Measurements from ENCODE around the gene TTLL8.

TTLL8 gene

GRCh38 chr22:50076646-50077535, 18.8 kb upstream of the TTLL8 start:
- no peak overlapping the region for H3K4me3 ChIP-seq (ENCODE audit: low read length)

DNA sequence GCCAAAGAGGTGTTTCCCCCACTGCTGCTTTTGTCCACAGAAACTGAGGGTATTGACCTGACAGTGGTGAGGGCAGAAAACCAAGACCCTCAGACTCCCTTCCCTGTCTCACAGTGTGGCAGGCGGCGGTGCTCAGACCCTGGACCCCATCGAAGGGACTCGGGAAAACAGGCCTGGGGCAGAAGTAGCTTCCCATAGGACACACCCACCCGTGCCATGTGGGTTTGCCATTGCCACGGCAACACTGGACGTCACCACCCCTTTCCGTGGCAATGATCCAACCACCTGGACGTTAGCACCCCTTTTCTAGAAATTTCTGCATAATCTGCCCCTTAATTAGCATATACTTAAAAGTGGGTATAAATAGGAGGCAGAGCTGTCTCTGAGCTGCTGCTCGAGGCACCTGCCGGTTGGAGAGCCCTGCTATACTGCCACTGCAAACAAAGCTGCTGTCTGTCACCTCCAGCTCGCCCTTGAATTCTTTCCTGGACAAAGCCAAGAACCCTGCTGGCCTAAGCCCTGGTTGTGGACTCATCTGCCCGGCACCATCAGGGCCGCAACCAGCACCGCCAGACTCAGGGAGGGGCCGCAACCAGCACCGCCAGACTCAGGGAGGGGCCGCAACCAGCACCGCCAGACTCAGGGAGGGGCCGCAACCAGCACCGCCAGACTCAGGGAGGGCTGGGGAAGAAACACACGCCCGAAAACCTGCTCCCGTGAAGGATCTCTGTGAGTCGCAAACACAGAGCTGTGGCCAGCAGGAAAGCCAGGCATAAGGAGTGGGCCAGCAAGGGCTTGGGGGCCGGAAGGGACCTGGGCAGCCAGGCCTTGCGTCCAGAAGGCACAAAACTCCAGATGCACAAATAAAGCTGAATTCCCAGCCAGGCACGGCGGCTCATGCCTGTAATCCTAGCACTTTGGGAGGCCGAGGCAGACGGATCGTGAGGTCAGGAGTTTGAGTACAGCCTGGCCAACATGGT, 16.7 kb upstream of the TTLL8 start:
- TF ChIP-seq ZNF274 (IDR thresholded peaks at IDR 0.05; ENCODE audit: low read depth, low read length): no peak

More at GRCh38 chr22:50076646-50077535, 18.8 kb upstream of the TTLL8 start:
- TF ChIP-seq ZNF274 (IDR thresholded peaks at IDR 0.05; ENCODE audit: low read depth, low read length): no peak

DNA sequence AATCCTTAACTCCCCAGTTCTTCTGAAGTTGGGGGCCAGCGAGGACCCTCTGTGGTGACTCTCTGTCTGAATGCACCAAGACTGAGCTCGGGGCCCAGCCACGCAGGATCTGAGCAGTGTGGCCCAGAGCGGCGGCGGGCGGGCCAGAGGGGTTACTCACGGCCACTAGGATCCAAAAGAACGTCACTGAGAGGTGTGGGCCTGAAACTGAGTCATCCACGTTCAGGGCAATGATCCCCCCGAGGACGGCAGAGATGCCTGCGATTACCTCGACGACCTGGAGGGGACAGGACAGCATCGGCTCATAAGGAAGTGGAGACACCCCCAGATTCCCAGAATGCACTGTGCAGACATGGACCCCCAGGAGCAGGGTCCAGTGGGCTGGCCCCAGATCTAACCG, 16.0 kb upstream of the TTLL8 start:
- no peak for TF ChIP-seq ZNF274 (IDR thresholded peaks at IDR 0.05; ENCODE audit: low read depth, low read length)
- H3K4me3 ChIP-seq (ENCODE audit: low read length): no peak overlapping the region

More for the DNA sequence above, 16.7 kb upstream of the TTLL8 start:
- no peak overlapping the region for H3K4me3 ChIP-seq (ENCODE audit: low read length)

GRCh38 chr22:50072714-50073538, 14.8 kb upstream of the TTLL8 start:
- no peak for TF ChIP-seq ZNF274 (IDR thresholded peaks at IDR 0.05; ENCODE audit: low read depth, low read length)
- no peak overlapping the region for H3K4me3 ChIP-seq (ENCODE audit: low read length)

DNA sequence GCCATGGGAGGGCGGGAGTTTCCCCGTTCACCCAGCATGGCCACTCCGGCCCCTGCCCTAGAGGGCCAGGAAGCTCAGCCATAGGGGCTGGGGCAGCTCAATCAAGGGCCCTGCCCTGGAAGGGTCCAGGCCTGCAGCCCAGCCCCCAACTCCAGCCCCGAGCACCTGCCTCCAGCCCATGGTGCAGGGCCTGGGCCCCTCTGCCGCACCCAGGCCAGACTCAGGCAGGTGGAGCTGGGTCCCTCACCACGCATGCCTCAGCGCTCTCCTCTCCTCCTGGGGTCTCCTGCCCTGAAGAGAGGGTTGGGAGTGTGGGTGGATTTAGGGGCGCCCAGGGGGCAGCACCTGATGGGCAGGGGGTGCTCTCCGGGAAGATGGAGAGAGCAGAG, 14.1 kb upstream of the TTLL8 start:
- TF ChIP-seq ZNF274 (IDR thresholded peaks at IDR 0.05; ENCODE audit: low read depth, low read length): no peak
- no peak overlapping the region for H3K4me3 ChIP-seq (ENCODE audit: low read length)

GRCh38 chr22:50071432-50072166, 13.5 kb upstream of the TTLL8 start:
- H3K4me3 ChIP-seq (ENCODE audit: low read length): no peak overlapping the region
- TF ChIP-seq ZNF274 (IDR thresholded peaks at IDR 0.05; ENCODE audit: low read depth, low read length): no peak

- TF ChIP-seq ZNF274 (IDR thresholded peaks at IDR 0.05; ENCODE audit: low read depth, low read length): no peak
- H3K4me3 ChIP-seq (ENCODE audit: low read length): no peak overlapping the region
Measured at GRCh38 chr22:50070366-50070765, 12.3 kb upstream of the TTLL8 start.

- TF ChIP-seq ZNF274 (IDR thresholded peaks at IDR 0.05; ENCODE audit: low read depth, low read length): no peak
Measured at GRCh38 chr22:50068096-50068495, 10.0 kb upstream of the TTLL8 start.

GRCh38 chr22:50067244-50067643, 9.1 kb upstream of the TTLL8 start:
- no peak overlapping the region for H3K4me3 ChIP-seq (ENCODE audit: low read length)
- no peak for TF ChIP-seq ZNF274 (IDR thresholded peaks at IDR 0.05; ENCODE audit: low read depth, low read length)

More at GRCh38 chr22:50068096-50068495, 10.0 kb upstream of the TTLL8 start:
- no peak overlapping the region for H3K4me3 ChIP-seq (ENCODE audit: low read length)

GRCh38 chr22:50064453-50064852, 6.4 kb upstream of the TTLL8 start:
- no peak for TF ChIP-seq ZNF274 (IDR thresholded peaks at IDR 0.05; ENCODE audit: low read depth, low read length)

GRCh38 chr22:50063589-50064393, 5.7 kb upstream of the TTLL8 start:
- no peak overlapping the region for H3K4me3 ChIP-seq (ENCODE audit: low read length)
- TF ChIP-seq ZNF274 (IDR thresholded peaks at IDR 0.05; ENCODE audit: low read depth, low read length): no peak

More at GRCh38 chr22:50064453-50064852, 6.4 kb upstream of the TTLL8 start:
- no peak overlapping the region for H3K4me3 ChIP-seq (ENCODE audit: low read length)

GRCh38 chr22:50062509-50063135, 4.5 kb upstream of the TTLL8 start:
- no peak overlapping the region for H3K4me3 ChIP-seq (ENCODE audit: low read length)
- no peak for TF ChIP-seq ZNF274 (IDR thresholded peaks at IDR 0.05; ENCODE audit: low read depth, low read length)

Data from GM08714 (cell line).